GM19438 (cell line): Measurements from ENCODE around the gene NSMCE3.
"Not testable (repeated sequence)": the region's sequence is repeated elsewhere in the genome, so short reads cannot be mapped to it uniquely, and the experiment has no call there.

Source experiments
- ATAC-seq: cut with Tn5 transposase; IDR thresholded peaks from one replicate; pipeline ENCODE4 v1.9.1; 2021; ENCODE audit warnings: low read depth; ENCODE audit not compliant: unreplicated experiment

NSMCE3 gene

DNA sequence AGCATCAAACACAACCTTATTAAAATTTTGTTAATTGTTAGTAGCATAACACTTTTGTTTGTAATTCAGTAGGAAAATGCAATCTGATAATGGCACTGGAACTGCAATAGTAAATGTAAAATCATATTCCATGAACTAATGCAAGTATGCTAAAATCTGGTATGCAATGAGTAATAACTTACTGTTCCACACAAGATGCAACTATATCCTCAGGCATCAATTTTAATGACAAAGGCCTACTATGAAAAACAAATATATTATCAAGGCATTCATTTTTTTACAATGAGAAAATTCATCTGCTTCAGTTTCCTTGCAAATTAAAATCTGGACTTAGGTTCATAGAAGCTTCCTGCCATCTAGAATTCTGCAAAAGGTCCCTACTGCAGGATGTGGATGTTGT, 1.4 kb upstream of the NSMCE3 start:
- ATAC-seq: no peak

DNA sequence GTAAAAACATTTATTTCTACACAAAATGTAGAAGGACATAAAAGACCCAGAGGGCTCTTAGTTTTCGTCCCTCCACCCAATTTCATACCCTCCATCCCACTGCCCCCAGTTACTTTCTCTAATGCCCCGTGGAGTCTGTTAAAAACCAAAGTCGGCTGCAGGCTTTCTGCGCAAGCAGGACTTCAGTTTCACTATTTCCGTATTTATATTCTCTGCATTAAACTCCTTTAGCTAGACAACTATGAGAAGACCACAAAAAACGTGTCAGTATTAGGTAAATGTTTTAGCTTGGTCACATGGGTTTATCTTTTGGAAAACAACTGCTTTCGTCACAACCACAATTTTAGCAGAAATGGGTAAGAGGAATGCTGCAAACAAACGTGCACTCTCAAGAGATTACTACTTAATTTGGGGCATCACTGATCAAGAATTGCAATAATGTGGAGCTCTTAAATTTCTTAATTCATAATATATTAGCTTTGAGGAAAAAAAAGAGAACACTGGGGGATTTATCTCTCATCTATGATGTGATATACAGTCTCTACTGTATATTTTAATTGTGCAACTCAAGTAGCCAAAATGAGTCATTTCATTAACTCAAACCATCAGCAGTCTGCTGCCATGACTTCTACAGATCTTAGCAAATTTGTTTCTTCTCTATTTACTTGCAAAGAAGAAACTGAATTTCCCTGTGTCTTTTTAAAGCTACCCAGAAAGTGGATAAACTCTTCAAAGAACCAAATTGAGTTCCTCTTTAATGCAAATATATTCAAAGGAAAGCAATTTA, 740 bp upstream of the NSMCE3 start:
- ATAC-seq: peak; percentile 27

DNA sequence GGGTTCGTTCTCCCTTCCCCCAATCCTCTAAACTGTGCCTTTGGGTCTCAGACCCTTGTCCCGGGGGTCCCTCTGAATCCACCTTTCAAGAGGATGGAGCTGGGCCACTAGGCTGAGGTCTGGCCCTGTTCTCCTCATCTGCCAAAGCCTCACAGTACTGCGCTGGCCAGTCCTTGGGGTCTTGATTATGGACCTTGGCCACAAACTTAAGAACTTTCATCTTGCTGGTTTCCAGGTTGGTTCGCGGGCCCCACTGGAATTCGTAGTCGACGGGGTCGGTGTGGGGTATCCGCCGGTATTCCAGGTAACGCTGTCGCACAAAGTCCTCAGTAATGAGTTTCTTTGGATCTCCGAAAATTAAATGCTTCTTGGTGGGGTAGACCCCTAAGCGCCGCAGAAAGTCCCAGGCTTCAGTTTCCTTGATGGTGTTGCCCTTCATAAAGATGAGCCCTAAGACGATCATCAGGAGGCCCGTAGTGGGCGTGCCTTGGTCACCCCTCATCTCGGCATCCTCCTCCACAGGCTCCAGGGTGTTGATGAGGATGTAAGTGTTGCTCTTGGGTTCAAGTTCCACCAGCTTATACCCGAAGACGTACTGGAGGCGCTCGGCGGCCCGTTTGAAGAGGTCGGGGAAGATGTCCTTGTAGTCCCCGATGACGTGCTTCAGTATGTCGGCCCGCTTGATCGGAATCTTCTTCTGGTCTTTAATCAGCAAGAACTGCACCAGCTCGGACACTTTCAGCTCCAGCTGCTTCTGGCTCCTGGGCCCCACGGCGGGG, 727 bp downstream of the NSMCE3 start:
- ATAC-seq: peak; percentile 26

DNA sequence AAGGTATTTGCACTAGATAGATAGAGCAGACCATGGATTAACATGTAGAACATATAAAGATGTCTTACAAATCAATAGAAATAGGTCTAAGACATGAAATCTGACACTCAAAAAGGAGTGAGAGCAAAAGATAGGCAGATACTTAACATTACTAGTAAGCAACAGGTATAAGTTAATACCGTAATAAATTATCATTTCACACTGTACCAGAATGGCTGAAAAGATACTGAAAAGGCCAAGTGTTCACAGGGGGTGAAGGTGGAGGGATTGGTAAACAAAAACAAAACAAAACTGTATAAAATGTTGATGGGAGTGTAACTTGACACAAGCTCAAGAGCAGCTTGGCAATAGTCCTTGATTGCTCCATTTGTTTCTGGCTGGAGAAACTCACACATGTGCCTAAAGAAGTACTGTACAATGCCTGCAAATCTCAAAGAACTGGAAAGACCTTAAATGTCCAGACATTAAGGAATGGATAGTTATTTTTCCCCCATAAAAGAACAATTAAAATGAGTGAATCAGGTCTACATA, 3.5 kb downstream of the NSMCE3 start:
- no peak for ATAC-seq

DNA sequence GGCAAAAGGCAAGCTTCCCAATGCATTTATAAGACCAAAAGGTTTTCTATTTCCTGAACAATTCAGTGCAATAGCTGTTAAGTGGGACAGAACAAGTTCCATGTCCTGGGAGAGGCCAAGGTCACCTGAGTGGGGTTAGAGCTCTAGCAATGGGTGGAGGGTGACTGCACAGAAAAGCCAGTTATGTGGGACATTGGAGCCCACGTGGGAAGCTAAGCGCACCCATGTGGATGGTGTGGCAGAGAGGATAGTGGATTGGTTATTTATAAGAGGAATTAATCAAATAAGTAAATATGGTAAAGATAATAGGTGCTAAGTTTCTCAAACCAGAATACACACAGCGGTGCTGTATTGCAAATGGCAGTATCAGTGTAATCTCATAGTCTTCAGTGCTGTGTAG, 6.3 kb downstream of the NSMCE3 start:
- no peak for ATAC-seq

DNA sequence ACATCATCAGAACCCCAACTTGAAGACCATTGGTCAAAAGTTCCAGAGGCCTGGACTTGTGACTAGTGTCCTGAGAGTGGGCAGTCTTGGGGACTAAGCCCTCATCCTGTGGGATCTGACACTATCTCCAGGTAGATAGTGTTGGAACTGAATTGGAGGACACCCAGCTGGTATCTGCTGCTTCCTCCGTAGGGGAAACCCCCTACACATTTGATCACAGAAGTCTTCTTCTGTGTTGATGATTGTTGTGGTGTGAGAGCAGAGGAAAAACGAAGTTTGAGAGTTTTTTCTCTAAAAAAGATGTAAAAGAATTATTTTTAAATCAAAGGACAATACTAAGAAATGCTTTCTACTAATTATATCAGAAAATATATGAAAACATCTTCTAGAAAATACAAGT, 6.9 kb downstream of the NSMCE3 start:
- ATAC-seq: no peak

DNA sequence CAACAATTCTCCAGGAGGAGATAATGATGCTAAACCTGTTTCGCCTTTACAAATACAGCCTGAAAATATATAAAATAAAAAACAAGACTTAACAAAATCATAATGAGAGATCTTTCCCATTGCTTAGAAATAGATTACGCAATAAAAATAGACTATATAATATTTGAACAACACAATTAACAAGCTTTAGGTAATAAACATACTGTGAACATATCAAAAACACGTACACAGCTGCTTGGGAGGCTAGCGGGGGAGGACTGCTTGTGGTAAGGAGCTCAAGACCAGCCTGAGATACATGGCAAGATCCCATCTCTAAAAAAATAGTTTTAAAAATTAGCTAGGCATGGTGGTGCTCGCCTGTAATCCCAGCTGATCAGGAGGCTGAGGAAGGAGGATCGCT, 8.7 kb downstream of the NSMCE3 start:
- no peak for ATAC-seq

DNA sequence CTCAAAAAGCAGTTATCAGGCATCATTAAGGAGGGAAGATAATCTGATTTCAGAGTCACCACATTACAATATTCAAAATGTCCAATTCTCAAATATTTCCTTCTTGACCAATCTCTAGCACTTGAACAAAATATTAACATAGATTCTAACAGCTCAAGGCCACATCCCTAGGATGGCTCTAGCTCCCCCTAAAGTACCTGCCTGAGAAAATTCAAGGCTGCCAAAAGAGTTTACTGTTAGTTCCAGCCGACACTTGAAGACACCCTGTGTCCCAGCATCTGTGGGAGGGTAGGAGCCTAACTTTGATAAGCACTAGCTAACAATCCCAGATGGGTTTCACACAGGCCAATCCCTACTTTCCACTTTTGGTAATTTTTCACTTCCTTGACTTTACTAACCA, 10.4 kb downstream of the NSMCE3 start:
- ATAC-seq: no peak

DNA sequence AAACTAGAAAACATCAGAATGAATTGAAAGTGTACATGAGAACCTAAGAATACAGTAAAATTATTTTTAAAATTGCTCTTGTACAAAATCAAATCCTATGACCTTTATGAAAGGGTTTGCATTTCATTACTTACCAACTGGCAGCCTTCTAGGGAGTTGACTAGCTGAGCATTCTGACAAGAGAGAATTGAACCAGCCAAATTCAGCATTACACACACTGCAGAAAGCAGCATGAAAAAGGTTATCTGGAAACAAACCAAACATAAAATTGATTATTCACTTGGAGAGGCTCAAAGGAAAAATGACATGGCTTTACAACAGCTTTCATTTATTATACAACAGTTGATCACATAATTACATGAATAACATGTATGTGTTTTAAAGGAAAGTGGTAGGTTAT, 17.4 kb downstream of the NSMCE3 start:
- ATAC-seq: no peak

DNA sequence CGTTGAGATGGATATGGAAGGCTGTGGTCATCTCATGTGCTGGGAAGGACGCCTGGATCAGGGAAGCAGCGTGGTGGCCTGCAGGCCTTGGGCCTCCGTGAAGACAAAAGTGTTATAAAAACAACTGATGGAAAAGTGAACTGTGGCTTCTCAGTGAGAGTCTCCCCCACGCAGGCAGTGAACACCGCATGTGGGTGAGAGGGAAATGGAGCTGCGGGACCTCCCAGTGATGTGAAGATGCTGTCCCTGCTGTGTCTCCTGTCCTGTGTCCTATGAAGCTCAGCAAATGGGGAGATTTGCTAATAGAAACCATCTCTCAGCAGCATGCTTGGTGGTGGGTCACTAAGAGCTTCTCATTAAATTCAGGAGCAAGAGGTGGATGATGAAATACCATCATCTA, 25.1 kb downstream of the NSMCE3 start:
- ATAC-seq: no peak

DNA sequence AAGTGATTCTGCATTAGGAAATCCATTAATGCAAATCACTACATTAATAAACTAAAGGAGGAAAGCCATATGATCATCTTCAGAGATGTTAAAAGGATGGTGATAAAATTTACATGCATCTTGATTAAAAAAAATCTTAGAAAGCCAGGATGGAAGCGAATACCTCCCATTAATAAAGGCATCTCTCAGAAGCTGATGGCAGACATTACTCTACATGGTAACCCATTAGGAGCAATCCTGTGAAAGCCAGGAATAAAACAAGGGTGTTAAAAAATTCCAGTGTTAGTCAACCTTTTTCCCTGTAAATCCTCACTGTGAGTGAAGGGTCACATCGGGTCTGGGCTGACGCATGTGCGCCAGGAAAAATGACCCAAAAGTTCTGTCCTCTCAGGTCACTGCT, 25.5 kb downstream of the NSMCE3 start:
- no peak for ATAC-seq

DNA sequence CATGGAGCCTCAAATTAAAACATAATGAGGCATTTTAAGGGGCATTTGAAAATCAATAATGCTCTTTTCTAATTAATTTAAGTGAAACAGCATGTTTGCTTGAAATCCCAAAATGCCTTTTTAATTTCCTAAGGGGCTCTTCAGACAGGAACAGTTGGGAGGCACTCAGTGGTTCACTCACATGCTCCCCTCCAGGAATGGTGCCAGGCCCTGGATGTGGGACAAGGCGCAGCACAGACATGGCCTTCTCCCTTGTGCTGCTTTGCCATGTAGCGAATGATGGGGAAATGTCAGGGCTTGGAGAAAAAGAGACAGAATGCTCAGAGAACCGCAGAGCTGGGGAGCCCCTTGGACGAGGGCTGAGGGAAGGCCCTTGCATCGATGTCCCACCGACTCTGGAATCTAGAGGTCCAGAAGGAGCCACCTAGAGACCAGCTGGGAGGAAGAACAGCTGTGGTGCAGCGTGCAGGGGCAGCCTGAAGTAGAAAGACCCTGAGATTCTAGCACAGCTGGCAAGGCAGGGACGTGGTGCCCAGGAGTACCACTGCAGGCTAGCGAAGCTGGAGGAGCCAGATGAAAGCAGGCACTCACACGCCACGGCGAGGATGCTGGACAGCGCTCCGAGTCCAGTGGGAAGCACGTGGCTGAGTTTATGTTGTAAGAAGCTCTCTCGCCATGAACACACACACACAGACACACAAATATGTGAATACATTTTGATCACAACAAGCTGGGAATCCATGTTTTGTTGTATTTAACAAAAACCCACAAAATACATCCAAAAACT, 27.0 kb downstream of the NSMCE3 start:
- no peak for ATAC-seq

DNA sequence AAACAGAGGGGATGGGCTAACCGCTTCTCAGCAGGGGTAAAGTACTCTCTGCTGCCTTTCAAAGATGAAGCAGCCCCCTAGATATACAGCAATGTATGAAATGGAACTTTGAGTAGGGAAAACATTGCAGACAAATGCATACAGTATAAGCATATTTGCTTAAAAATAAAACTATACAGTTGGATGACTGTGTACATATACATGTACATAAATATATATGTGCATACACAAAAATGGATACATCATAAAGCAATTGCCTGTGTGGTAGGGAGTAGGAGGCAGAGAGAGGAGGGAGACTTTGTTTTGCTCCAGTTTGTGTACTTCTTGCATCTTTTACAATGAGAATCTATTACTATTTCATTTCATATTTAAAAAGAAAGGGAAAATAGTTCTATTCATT, 28.4 kb downstream of the NSMCE3 start:
- ATAC-seq: no peak

DNA sequence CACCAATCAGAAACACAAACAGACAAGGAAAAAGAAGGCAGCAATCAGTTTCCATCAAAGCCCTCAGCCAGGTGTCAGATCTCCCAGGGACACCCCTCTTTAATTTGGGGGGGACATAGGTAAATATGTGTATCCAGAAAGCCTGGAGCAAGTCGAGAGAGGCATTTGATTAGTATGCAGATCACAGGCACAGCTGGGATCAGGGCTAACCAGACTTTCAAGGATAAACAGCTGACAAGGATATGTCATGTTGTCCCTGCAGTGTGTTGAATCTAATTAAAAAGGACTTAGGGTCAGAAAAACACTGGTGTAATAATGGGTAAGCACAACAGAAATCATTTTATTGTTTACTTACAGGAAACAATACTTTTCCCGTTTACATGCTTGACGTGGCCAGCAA, 30.2 kb downstream of the NSMCE3 start:
- ATAC-seq: no peak

DNA sequence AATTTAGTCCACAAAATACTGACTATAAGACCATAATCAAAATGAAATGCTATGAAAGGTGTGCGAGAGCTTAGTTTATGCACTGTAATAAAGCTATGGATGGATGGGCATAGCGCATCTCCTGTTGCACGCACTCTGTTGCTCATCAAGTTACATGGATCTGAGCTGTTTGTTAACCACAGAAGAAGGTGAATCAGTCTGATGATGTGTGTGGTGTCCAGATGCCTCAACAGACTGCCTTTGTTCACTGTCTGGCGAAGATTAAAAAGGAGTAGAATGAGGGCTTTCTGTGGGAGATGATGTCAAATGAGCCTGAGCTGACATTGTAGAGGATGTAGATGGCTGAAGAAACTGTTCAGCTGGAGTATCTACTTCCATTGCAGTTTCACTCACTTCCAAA, 36.1 kb downstream of the NSMCE3 start:
- no peak for ATAC-seq

DNA sequence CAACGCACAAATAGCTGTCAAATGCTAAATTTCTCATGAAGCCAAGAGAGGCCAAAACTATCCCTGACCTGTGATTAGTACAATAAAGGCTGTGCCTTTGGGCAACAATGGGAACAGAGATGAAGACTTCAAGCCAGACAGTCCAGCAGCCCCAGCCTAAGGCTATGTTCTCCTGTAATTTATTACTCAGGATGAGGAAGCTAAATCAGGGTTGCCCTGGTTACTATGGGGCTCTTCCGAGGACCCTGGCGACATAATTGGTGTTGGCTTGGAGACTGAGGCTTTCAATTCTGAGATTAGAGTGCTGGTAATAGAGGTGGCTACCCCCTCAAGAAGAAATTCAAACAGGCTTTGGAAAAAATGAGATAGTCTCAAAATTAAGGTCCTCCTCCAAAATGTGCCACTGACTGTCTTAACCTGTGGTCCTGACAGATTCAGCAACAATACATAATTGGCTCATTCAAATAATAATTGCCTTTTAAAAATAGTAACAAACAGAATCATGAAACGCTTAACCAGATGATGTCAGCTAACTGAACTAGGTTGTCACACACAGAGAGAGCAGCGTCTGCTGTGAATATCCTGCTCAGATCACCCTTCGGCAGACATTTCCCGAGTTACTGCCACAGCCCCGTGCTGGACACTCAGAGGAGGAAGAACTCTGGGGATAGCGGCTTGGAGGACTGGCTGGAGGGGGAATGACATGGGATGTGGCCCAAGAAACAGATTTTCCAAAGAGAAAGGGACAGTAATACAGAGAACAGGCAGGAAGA, 43.0 kb downstream of the NSMCE3 start:
- ATAC-seq: no peak

DNA sequence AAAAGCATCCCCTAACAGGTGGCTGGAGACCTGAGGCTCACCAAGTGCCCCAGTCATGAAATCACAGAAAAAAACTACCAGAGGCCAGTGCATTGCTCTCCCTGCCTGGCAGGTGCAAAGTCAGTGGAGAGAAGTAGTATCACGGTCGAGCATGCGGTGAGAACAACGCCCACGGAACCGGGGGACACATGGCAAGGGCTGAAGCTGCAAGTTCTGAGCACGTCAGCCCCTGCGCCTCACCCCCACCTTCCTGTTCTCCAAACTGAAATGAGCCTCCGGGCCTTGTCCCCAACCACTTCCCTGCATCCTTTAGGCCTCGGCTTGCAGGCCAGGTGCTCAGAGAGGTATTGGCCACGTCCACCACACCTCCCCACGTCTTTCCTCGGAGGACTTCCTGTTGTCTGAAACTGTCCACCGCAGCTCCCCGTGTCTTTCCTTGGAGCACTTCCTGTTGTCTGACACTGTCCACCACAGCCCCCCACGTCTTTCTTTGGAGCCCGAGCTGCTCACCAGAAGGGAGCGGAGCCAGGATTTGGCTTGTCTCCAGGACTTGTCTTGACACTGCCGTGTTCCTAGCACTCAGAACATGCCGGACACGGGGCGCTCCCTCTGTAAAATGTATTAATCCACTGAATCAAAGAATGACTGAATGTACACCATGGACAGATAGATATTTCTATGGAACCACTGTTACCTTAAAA, 43.9 kb downstream of the NSMCE3 start:
- no peak for ATAC-seq

DNA sequence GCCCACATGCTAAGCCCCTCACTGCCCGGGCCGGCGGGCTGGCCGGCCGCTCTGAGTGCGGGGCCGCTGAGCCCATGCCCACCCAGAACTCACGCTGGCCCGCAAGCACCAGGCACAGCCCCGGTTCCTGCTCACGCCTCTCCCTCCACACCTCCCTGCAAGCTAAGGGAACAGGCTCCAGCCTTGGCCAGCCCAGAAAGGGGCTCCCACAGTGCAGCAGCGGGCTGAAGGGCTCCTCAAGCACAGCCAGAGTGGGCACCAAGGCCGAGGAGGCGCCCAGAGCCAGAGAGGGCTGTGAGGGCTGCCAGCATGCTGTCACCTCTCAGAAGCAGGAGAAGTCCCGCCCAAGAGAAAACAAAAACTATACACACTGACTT, 44.6 kb downstream of the NSMCE3 start:
- not testable (repeated sequence) for ATAC-seq

DNA sequence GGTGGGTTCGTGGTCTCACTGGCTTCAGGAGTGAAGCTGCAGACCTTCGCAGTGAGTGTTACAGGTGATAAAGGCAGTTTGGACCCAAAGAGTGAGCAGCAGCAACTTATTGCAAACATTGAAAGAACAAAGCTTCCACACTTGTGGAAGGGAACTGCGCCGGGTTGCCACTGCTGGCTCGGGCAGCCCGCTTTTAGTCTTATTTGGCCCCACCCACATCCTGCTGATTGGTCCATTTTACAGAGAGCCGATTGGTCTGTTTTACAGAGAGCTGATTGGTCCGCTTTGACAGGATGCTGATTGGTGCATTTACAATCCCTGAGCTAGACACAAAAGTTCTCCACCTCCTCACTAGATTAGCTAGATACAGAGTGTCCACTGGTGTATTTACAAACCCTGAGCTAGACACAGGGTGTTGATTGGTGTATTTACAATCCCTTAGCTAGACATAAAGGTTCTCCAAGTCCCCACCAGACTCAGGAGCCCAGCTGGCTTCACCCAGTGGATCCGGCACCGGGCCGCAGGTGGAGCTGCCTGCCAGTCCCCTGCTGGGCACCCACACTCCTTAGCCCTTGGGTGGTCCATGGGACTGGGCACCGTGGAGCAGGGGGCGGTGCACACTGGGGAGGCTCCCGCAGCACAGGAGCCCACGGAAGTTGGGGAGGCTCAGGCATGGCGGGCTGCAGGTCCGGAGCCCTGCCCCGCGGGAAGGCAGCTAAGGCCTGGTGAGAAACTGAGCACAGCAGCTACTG, 45.2 kb downstream of the NSMCE3 start:
- not testable (repeated sequence) for ATAC-seq
